ENCODE data around the gene STOX2. TPM values are rescaled to one million over a fixed set of nuclear protein-coding genes. Genes with fewer than 3 reads are reported as not detected.

STOX2 gene
- total and polyA plus RNA-seq, 2 of the 8 experiments (the other 6 are each of a cell fraction or from before 2014, with no cell fraction given): 5.5 to 20.0 TPM

- Histone ChIP-seq H3K23me2 (ENCODE audit: low read depth, low read length) (no peaks in the 10 kb centered on the region), H2BK15ac (ENCODE audit: low read length) (no peak overlapping the region), H3K9ac (replicated peaks in 1 of 4; ENCODE audit: extremely low read depth in 1 of 4, low read depth in 3 of 4, low read length in 3 of 4) (no peak overlapping the region), H3K56ac (replicated peaks; ENCODE audit: insufficient read length, low read depth, low read length) (no peak overlapping the region), H2BK20ac (ENCODE audit: low read length) (no peak overlapping the region), H3K23ac (ENCODE audit: insufficient read length) (no peak overlapping the region), H4K20me1 (replicated peaks in 1 of 2; ENCODE audit: control insufficient read depth in 1 of 2, insufficient read depth in 2 of 2, low read length in 2 of 2) (no peaks in the 10 kb centered on the region), H2BK120ac (replicated peaks; ENCODE audit: low read depth, low read length) (no peak overlapping the region), H2AFZ (ENCODE audit: low read length) (no peak overlapping the region), H3K27me3 (replicated peaks in 1 of 4; ENCODE audit: control insufficient read depth in 3 of 4, extremely low read depth in 1 of 4, insufficient read depth in 3 of 4, low read length in 3 of 4) (no peaks in the 10 kb centered on the region), H4K5ac (ENCODE audit: insufficient read length, low read depth, low read length) (no peak overlapping the region), H4K8ac (ENCODE audit: extremely low read depth, insufficient read depth, low read length) (no peak overlapping the region), H3K18ac (ENCODE audit: extremely low read depth, low read length) (no peak overlapping the region), H3K27ac (ENCODE audit: low read depth, low read length) (no peak overlapping the region), H3K4me1 (replicated peaks in 1 of 4; ENCODE audit: control insufficient read depth in 3 of 4, insufficient read depth in 4 of 4, low read length in 3 of 4) (peaks cover 0 to 3% (median 1%) of the 10 kb centered on the region in 4 experiments; a peak in 3 of 7 replicates), H3K4ac (replicated peaks; ENCODE audit: insufficient read length, low read depth, low read length) (no peak overlapping the region), H3K14ac (ENCODE audit: insufficient read length) (no peak overlapping the region), H3K79me1 (ENCODE audit: low read depth, low read length) (no peaks in the 10 kb centered on the region; the same call in 1 of the 2 replicates), H3K36me3 (ENCODE audit: control insufficient read depth in 2 of 4, insufficient read depth in 4 of 4, low read length in 3 of 4) (no peaks in the 10 kb centered on the region), H2BK12ac (ENCODE audit: low read depth, low read length) (no peak overlapping the region), H2AK5ac (ENCODE audit: low read depth, low read length) (no peak overlapping the region), H4K91ac (replicated peaks; ENCODE audit: insufficient read length, low read length) (no peak overlapping the region), H2BK5ac (ENCODE audit: low read depth, low read length) (no peak overlapping the region), H3K9me3 (ENCODE audit: insufficient read depth in 2 of 2, low read depth in 1 of 2, low read length in 1 of 2) (no peaks in the 10 kb centered on the region), H3K4me2 (ENCODE audit: insufficient read depth in 1 of 2, low read depth in 2 of 2, low read length in 2 of 2) (peak overlapping the region; percentile 15 to 54; a peak in 3 of 4 replicates), H3K4me3 (ENCODE audit: extremely low read depth in 1 of 4, insufficient read depth in 2 of 4, low read depth in 3 of 4, low read length in 4 of 4) (peak overlapping the region in 1 of 4 experiments; percentile 8; a peak in 1 of 8 replicates), H3K79me2 (ENCODE audit: control insufficient read depth in 1 of 2, insufficient read depth in 2 of 2, low read length in 2 of 2) (peaks cover 0 to 15% of the 10 kb centered on the region in 2 experiments; a peak in 2 of 4 replicates)
- 63% methylated on average over 8 of the region's 8 CpGs; no CpG with 5 or more reads in 1 of the 2 experiments for WGBS, 2 experiments (ENCODE audit: extremely low coverage in 1 of 2, insufficient coverage in 1 of 2, insufficient read length in 1 of 2, insufficient replicate concordance in 2 of 2, low coverage in 1 of 2, low lambda C conversion rate in 2 of 2, missing lambda C conversion rate in 1 of 2)
- DNase-seq (ENCODE audit: low read depth in 1 of 2, low spot score in 2 of 2) (peak in 1 of 2 experiments; percentile 53), FAIRE-seq (peak; percentile 88)
- POLR2A ChIA-PET (ENCODE audit: partially characterized antibody): interaction anchor here (1.1 kb wide), 1 partner anchor 53 kb away, joined by 3 read pairs; no protein-coding TSS in a partner anchor
- CTCF ChIA-PET (ENCODE audit: partially characterized antibody): interaction anchor here (1.2 to 1.5 kb wide), 4 partner anchors 11 to 210 kb away, joined by 3 to 4 read pairs (median 3); no protein-coding TSS in a partner anchor
- TF ChIP-seq ATF2 (IDR thresholded peaks at IDR 0.05; ENCODE audit: low read length): peak; percentile 43; the same call in 1 of the 2 replicates
- TF ChIP-seq SIN3A (conservative IDR thresholded peaks at IDR 0.05 in 1 of 2, IDR thresholded peaks at IDR 0.05 in 1 of 2; ENCODE audit: low read depth in 1 of 2, low read length in 2 of 2): 0 out of 4 replicates have a peak, but pooled peaks have one; percentile 17 to 31
Measured at GRCh38 chr4:183960046-183960420, 54.9 kb downstream of the STOX2 start.
